ENCODE measurements around the gene RRAS.

- no peak for TF ChIP-seq CTCF (IDR thresholded peaks at IDR 0.05)
- TF ChIP-seq ZFX (IDR thresholded peaks at IDR 0.05; ENCODE audit: borderline replicate concordance), result no peak
These were observed 22.1 kb upstream of the RRAS start for GRCh38 chr19:49662011-49662410.

All from 22Rv1 (cell line).